T follicular helper cell (primary cell): ENCODE data around the gene LBX1.
"Not testable (repeated sequence)": the region's sequence is repeated elsewhere in the genome, so short reads cannot be mapped to it uniquely, and the experiment has no call there.

Source experiments
- DNase-seq: peaks from one replicate; pipeline ENCODE4 v3.0.0-alpha.2; 2020; ENCODE audit warnings: low read depth

Gene LBX1

GRCh38 chr10:101202667-101203066 is 26.6 kb downstream of the LBX1 start:
- DNase-seq: not testable (repeated sequence)

GRCh38 chr10:101198326-101198977 is 30.8 kb downstream of the LBX1 start:
- DNase-seq: not testable (repeated sequence)

GRCh38 chr10:101195921-101196320 is 33.3 kb downstream of the LBX1 start:
- DNase-seq: no peak

GRCh38 chr10:101189461-101190401 is 39.5 kb downstream of the LBX1 start:
- DNase-seq: no peak

GRCh38 chr10:101188942-101189341 is 40.3 kb downstream of the LBX1 start:
- no peak for DNase-seq

- DNase-seq: no peak
Observed at GRCh38 chr10:101183458-101184183, 45.6 kb downstream of the LBX1 start.

- no peak for DNase-seq
Observed at GRCh38 chr10:101182936-101183335, 46.3 kb downstream of the LBX1 start.
